ENCODE results near the gene DEPDC5.

- no peak for TF ChIP-seq POLR2A (IDR thresholded peaks at IDR 0.05; ENCODE audit: low read depth, low read length)
- no peak for TF ChIP-seq HDAC2 (IDR thresholded peaks at IDR 0.05)
- no peak for TF ChIP-seq BRCA1 (IDR thresholded peaks at IDR 0.05; ENCODE audit: low read depth, low read length)
- TF ChIP-seq CTCF (IDR thresholded peaks at IDR 0.05 in 2 of 3, conservative IDR thresholded peaks at IDR 0.05 in 1 of 3; ENCODE audit: control insufficient read depth in 2 of 3, extremely low read depth in 1 of 3, insufficient read depth in 1 of 3, low read depth in 3 of 3, low read length in 3 of 3), result no peak
- TF ChIP-seq SUPT20H (IDR thresholded peaks at IDR 0.05; ENCODE audit: borderline replicate concordance, control insufficient read depth, low read depth, low read length), result no peak
- TF ChIP-seq EP300 (IDR thresholded peaks at IDR 0.05; ENCODE audit: borderline replicate concordance in 1 of 2, control insufficient read depth in 1 of 2, low read depth in 2 of 2, low read length in 2 of 2), result no peak
- TF ChIP-seq E2F4 (IDR thresholded peaks at IDR 0.05; ENCODE audit: low read depth, low read length), result no peak
- no peak for TF ChIP-seq IKZF2 (IDR thresholded peaks at IDR 0.05)
- TF ChIP-seq TCF12 (IDR thresholded peaks at IDR 0.05; ENCODE audit: low read depth, low read length), result no peak
- no peak for TF ChIP-seq RUNX3 (IDR thresholded peaks at IDR 0.05; ENCODE audit: low read length)
- no peak for TF ChIP-seq SREBF1 (IDR thresholded peaks at IDR 0.05; ENCODE audit: low read length)
Measured at GRCh38 chr22:31956360-31956759, 202.5 kb downstream of the DEPDC5 start.
